PC-9 (cell line): ENCODE data around the gene ADAT3.

Source experiments
- EZH2 ChIP-seq: fragments of 200-600 bp; sonication (generic); IDR thresholded peaks from 2 replicates; pipeline ENCODE4 v1.8.0; 2017; ENCODE audit warnings: antibody characterized with exemption, low read depth
- TF ChIP-seq, protein P1 (sequence below): fragments of 200-600 bp; sonication (generic); conservative IDR thresholded peaks from 2 replicates; pipeline ENCODE4 v1.6.1; 2017; ENCODE audit warnings: mixed run types, antibody characterized with exemption, mild to moderate bottlenecking, moderate library complexity

DNA sequence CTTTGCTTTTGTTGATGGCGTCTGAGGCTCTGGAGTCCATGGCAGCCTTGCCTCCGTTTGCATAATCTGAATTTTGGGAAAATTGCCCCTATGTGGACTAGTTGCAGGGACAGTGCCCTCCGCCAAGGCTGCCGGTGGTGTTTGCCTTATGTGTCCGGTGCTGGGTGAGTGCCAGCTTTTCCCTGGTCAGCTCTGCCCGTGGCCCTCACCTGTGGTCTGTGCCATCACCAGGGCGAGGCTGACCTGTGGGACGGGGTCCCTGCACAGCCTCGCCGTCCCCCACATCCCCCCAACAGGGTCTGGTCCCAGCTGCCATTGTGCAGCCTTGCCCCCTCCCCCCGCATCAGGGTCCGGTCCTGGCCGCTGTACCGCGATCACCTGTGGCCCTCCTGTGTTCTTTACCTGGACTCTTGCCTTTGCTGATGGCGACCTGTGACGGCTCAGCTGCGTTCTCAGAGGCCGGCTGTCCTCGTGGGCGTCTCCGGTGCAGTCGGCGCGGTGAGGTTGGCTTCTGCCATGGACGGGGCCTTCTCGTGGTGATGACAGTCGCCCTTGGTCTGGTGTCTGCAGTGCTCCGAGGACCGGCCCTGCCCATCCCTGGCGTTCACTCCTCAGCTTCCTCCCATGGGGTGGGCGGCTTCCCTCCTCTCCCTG, 48.4 kb downstream of the ADAT3 start:
- TF ChIP-seq, protein P1, sequence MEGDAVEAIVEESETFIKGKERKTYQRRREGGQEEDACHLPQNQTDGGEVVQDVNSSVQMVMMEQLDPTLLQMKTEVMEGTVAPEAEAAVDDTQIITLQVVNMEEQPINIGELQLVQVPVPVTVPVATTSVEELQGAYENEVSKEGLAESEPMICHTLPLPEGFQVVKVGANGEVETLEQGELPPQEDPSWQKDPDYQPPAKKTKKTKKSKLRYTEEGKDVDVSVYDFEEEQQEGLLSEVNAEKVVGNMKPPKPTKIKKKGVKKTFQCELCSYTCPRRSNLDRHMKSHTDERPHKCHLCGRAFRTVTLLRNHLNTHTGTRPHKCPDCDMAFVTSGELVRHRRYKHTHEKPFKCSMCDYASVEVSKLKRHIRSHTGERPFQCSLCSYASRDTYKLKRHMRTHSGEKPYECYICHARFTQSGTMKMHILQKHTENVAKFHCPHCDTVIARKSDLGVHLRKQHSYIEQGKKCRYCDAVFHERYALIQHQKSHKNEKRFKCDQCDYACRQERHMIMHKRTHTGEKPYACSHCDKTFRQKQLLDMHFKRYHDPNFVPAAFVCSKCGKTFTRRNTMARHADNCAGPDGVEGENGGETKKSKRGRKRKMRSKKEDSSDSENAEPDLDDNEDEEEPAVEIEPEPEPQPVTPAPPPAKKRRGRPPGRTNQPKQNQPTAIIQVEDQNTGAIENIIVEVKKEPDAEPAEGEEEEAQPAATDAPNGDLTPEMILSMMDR, result no peak
- no peak for TF ChIP-seq EZH2
